GM23338 (cell line): Measurements from ENCODE around the gene LOXL4.

Experiments used
- CTCF ChIP-seq, 2 experiments: fragments of 200-600 bp in 1 of 2; sonication (generic) in 1 of 2; conservative IDR thresholded peaks; 2 replicates each; pipeline versions ENCODE4 v1.5.1 to v1.6.1; 2016 to 2017; ENCODE audit warnings: antibody characterized with exemption in 2 of 2, low read depth in 2 of 2, mild to moderate bottlenecking in 2 of 2, moderate library complexity in 1 of 2
- EZH2 ChIP-seq: fragments of 200-600 bp; sonication (generic); IDR thresholded peaks from one replicate; pipeline ENCODE4 v1.8.0; 2017; ENCODE audit warnings: antibody characterized with exemption, mild to moderate bottlenecking, low read depth; ENCODE audit not compliant: unreplicated experiment
- TF ChIP-seq, protein P1 (sequence below): IDR thresholded peaks from one replicate; pipeline ENCODE4 v1.6.1; 2018; ENCODE audit warnings: antibody characterized with exemption; ENCODE audit not compliant: unreplicated experiment

- TF ChIP-seq CTCF (conservative IDR thresholded peaks at IDR 0.05; ENCODE audit: low read depth in 2 of 2) = no peak
- no peak for TF ChIP-seq EZH2
- TF ChIP-seq, protein P1, sequence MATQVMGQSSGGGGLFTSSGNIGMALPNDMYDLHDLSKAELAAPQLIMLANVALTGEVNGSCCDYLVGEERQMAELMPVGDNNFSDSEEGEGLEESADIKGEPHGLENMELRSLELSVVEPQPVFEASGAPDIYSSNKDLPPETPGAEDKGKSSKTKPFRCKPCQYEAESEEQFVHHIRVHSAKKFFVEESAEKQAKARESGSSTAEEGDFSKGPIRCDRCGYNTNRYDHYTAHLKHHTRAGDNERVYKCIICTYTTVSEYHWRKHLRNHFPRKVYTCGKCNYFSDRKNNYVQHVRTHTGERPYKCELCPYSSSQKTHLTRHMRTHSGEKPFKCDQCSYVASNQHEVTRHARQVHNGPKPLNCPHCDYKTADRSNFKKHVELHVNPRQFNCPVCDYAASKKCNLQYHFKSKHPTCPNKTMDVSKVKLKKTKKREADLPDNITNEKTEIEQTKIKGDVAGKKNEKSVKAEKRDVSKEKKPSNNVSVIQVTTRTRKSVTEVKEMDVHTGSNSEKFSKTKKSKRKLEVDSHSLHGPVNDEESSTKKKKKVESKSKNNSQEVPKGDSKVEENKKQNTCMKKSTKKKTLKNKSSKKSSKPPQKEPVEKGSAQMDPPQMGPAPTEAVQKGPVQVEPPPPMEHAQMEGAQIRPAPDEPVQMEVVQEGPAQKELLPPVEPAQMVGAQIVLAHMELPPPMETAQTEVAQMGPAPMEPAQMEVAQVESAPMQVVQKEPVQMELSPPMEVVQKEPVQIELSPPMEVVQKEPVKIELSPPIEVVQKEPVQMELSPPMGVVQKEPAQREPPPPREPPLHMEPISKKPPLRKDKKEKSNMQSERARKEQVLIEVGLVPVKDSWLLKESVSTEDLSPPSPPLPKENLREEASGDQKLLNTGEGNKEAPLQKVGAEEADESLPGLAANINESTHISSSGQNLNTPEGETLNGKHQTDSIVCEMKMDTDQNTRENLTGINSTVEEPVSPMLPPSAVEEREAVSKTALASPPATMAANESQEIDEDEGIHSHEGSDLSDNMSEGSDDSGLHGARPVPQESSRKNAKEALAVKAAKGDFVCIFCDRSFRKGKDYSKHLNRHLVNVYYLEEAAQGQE = no peak
Measured at GRCh38 chr10:98269435-98269912, 1.5 kb upstream of the LOXL4 start.
